Stimulated activated naive CD8-positive, alpha-beta T cell treated with anti-CD3 and anti-CD28 coated beads, Interleukin-15, amount 100 ng/mL, for 72 hours (primary cell): ENCODE measurements around the gene KRTAP23-1.

Source experiments
- ATAC-seq: fragments of 150-1000 bp; cut with Tn5 transposase; 2 replicates; pipeline ENCODE4 v1.10.0; 2021; ENCODE audit warnings: mild to moderate bottlenecking, moderate library complexity
- DNase-seq, 2 donors: peaks; one replicate each; pipeline ENCODE4 v3.0.0; 2021 to 2022
- H3K27ac Mint-ChIP-seq, 2 donors: one replicate each; pipeline ENCODE4 v1.8.0; 2022; ENCODE audit warnings: mild to moderate bottlenecking in 2 of 2, mixed read lengths in 2 of 2, moderate library complexity in 2 of 2
- H3K27me3 Mint-ChIP-seq: one replicate; pipeline ENCODE4 v1.8.0; 2022; ENCODE audit warnings: mixed read lengths
- H3K4me1 Mint-ChIP-seq: one replicate; pipeline ENCODE4 v1.8.0; 2022; ENCODE audit warnings: mild to moderate bottlenecking, mixed read lengths
- H3K4me3 Mint-ChIP-seq, 2 donors: one replicate each; pipeline ENCODE4 v1.8.0; 2022; ENCODE audit warnings: mild to moderate bottlenecking in 2 of 2, mixed read lengths in 2 of 2, moderate library complexity in 1 of 2
- H3K9me3 Mint-ChIP-seq, 2 donors: one replicate each; pipeline ENCODE4 v1.8.0; 2022; ENCODE audit warnings: mixed read lengths in 2 of 2

Gene KRTAP23-1

GRCh38 chr21:30333736-30334135 is 14.7 kb downstream of the KRTAP23-1 start:
- no peaks in the 10 kb centered on the region for H3K4me1 Mint-ChIP-seq
- no peaks in the 10 kb centered on the region for H3K27me3 Mint-ChIP-seq
- ATAC-seq: no peak
- no peak overlapping the region for H3K27ac Mint-ChIP-seq
- no peak for DNase-seq
- no peak overlapping the region for H3K4me3 Mint-ChIP-seq
- H3K9me3 Mint-ChIP-seq: no peaks in the 10 kb centered on the region

DNA sequence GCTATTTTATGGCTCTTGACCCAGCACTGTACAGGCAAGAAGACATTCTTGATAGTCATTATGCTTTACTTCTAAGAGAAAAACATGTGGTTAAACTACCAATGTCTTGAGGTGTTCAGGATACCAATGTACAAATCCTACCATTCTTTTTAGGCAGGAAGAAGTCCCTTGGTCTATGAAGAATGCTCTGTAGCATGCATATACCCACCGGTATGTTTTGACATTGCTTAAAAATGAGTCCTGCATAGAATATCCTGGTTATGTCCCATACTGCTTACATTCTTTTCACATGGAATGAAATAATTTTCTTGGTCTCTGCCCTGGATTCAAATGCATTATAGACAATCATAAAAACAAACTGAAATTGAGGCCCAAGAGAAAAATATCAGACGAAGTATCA is 15.7 kb downstream of the KRTAP23-1 start:
- H3K9me3 Mint-ChIP-seq: no peaks in the 10 kb centered on the region
- ATAC-seq: no peak
- no peaks in the 10 kb centered on the region for H3K4me1 Mint-ChIP-seq
- DNase-seq: no peak
- no peak overlapping the region for H3K4me3 Mint-ChIP-seq
- H3K27ac Mint-ChIP-seq: no peak overlapping the region
- no peaks in the 10 kb centered on the region for H3K27me3 Mint-ChIP-seq

- Mint-ChIP-seq H3K4me3 (no peak overlapping the region), H3K27ac (no peak overlapping the region), H3K9me3 (no peaks in the 10 kb centered on the region), H3K4me1 (no peaks in the 10 kb centered on the region), H3K27me3 (peaks cover 11% of the 10 kb centered on the region)
- ATAC-seq (no peak), DNase-seq (no peak)
Observed at GRCh38 chr21:30329203-30329875, 19.1 kb downstream of the KRTAP23-1 start.

DNA sequence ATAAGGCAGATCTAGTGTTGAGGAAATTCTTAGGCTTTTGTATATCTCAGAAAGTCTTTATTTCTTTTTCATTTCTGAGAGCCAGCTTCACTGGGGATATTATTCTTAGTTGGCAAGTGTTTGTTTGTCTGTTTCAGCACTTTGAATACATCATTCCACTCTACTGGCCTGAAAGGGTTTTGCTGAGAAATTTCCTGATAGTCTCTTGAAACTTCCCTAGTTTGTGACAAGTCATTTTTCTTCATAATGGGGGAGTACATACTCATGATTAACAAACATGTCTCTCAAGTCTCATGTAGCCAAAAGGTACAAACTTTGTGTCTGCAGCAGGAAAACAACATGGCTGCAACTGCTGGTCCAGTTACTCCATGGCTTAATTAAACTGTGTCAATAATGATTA is 22.0 kb downstream of the KRTAP23-1 start:
- no peaks in the 10 kb centered on the region for H3K4me1 Mint-ChIP-seq
- H3K9me3 Mint-ChIP-seq: no peaks in the 10 kb centered on the region
- DNase-seq (no peak), ATAC-seq (no peak)
- H3K27me3 Mint-ChIP-seq: peaks cover 22% of the 10 kb centered on the region
- H3K4me3 Mint-ChIP-seq: no peak overlapping the region
- no peak overlapping the region for H3K27ac Mint-ChIP-seq

- no peaks in the 10 kb centered on the region for H3K4me1 Mint-ChIP-seq
- H3K4me3 Mint-ChIP-seq: no peak within 1 kb of the TSS
Observed at GRCh38 chr21:30320215-30320614, 28.2 kb downstream of the KRTAP23-1 start, which contains the start of gene KRTAP26-1. KRTAP26-1 (minus strand) TSS chr21:30320315; CDS start chr21:30320035, 280 bp downstream.

GRCh38 chr21:30315701-30316100 is 32.7 kb downstream of the KRTAP23-1 start:
- DNase-seq (no peak), ATAC-seq (no peak)
- Mint-ChIP-seq H3K9me3 (no peaks in the 10 kb centered on the region), H3K27ac (no peak overlapping the region), H3K4me3 (no peak overlapping the region), H3K27me3 (no peaks in the 10 kb centered on the region), H3K4me1 (no peaks in the 10 kb centered on the region)

More at GRCh38 chr21:30320215-30320614, 28.2 kb downstream of the KRTAP23-1 start, which contains the start of gene KRTAP26-1:
- peaks cover 20% of the 10 kb centered on the region for H3K27me3 Mint-ChIP-seq
- no peak for ATAC-seq
- no peak for DNase-seq
- H3K9me3 Mint-ChIP-seq: no peaks in the 10 kb centered on the region
- no peak within 1 kb of the TSS for H3K27ac Mint-ChIP-seq

DNA sequence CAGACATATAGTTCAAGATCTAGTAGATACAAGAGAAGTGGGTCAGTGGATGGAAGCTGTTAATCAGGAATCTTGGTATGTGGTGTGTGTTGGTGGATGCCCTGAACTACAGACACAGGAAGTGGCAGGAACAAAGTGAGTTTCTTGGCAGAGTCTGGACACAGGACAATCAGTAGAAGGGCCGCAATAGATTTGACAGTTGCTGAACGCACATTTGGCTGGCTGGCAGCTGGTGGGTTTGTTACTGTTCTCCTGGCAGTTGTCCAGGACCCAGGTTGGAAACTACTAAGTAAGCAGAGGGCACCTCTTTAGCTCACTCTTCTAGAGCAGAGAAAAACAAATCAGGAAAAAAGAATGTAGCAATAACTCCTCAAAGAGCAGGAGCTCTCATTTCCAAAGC is 41.5 kb downstream of the KRTAP23-1 start:
- no peaks in the 10 kb centered on the region for H3K4me1 Mint-ChIP-seq
- no peak overlapping the region for H3K4me3 Mint-ChIP-seq
- no peak overlapping the region for H3K27ac Mint-ChIP-seq
- DNase-seq: no peak
- no peak for ATAC-seq
- no peaks in the 10 kb centered on the region for H3K27me3 Mint-ChIP-seq
- H3K9me3 Mint-ChIP-seq: peaks cover 0 to 5% of the 10 kb centered on the region in 2 donors

DNA sequence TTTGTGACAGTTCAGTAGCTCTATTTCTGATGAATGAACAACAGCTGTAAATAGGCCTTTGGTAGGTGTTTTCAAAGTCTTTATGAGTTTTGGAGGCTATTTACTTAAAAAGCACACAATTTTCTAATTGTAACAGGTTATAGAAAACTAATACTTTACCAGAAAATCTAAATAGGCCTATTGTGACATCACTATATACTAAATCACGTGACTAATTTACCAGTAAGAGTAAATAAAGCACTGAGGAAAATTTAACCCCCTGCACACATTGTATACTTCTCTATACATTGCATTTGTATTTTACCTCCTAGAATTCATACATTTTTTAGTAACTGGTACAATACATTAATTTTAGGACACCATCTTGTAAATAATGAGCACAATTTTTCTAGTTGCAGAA is 43.3 kb downstream of the KRTAP23-1 start:
- no peak overlapping the region for H3K27ac Mint-ChIP-seq
- peaks cover 0 to 8% of the 10 kb centered on the region in 2 donors for H3K9me3 Mint-ChIP-seq
- ATAC-seq (no peak), DNase-seq (no peak)
- H3K27me3 Mint-ChIP-seq: no peaks in the 10 kb centered on the region
- H3K4me1 Mint-ChIP-seq: no peaks in the 10 kb centered on the region
- no peak overlapping the region for H3K4me3 Mint-ChIP-seq
